Adrenal gland (tissue), 5 donors: ENCODE results near the gene DCLK2.

ENCODE experiments used
- POLR2A ChIP-seq, 2 donors: fragments of 450-650 bp; IDR thresholded peaks; one replicate each; pipeline ENCODE4 v1.6.1; 2017; ENCODE audit warnings: antibody characterized with exemption in 2 of 2, mild to moderate bottlenecking in 2 of 2, moderate library complexity in 1 of 2
- TF ChIP-seq, protein P1 (sequence below), 6 experiments: fragments of 450-650 bp in 4 of 6; fragments of 200-600 bp in 2 of 6; sonication (generic) in 1 of 6; IDR thresholded peaks; 1 replicate in 5 of 6; 2 replicates in 1 of 6; pipeline versions ENCODE4 v1.5.1 to v1.8.0; 2016 to 2021; ENCODE audit warnings: antibody characterized with exemption in 6 of 6, mild to moderate bottlenecking in 2 of 6, moderate library complexity in 1 of 6
- donor health status: DM: no; HTN: no; CAD: no.

DNA sequence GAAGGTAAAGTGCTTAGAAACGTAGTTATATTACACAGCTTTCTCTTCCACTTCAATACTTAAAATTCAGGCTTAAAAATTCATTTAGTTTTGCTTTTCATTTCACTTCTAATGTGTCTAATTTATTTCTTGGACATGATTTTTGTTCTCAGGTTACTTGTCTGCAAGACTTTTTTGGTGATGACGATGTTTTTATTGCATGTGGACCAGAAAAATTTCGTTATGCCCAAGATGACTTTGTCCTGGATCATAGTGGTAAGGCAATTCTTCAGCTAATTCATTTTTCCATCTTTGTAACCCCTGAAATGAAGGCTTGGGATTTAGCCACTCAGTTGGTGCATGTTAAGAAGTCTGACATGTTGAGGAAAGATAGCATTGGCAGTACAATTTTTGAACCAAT is 114.7 kb downstream of the DCLK2 start:
- TF ChIP-seq, protein P1, sequence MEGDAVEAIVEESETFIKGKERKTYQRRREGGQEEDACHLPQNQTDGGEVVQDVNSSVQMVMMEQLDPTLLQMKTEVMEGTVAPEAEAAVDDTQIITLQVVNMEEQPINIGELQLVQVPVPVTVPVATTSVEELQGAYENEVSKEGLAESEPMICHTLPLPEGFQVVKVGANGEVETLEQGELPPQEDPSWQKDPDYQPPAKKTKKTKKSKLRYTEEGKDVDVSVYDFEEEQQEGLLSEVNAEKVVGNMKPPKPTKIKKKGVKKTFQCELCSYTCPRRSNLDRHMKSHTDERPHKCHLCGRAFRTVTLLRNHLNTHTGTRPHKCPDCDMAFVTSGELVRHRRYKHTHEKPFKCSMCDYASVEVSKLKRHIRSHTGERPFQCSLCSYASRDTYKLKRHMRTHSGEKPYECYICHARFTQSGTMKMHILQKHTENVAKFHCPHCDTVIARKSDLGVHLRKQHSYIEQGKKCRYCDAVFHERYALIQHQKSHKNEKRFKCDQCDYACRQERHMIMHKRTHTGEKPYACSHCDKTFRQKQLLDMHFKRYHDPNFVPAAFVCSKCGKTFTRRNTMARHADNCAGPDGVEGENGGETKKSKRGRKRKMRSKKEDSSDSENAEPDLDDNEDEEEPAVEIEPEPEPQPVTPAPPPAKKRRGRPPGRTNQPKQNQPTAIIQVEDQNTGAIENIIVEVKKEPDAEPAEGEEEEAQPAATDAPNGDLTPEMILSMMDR (IDR thresholded peaks at IDR 0.05), result no peak
- no peak for TF ChIP-seq POLR2A (IDR thresholded peaks at IDR 0.05)
